ENCODE measurements around the gene RBM4. TPM values are rescaled to one million over a fixed set of nuclear protein-coding genes. Genes with fewer than 3 reads are reported as not detected.

Gene RBM4
- total and polyA plus RNA-seq, 2 donors from 2014 or later = 125 to 168 TPM

DNA sequence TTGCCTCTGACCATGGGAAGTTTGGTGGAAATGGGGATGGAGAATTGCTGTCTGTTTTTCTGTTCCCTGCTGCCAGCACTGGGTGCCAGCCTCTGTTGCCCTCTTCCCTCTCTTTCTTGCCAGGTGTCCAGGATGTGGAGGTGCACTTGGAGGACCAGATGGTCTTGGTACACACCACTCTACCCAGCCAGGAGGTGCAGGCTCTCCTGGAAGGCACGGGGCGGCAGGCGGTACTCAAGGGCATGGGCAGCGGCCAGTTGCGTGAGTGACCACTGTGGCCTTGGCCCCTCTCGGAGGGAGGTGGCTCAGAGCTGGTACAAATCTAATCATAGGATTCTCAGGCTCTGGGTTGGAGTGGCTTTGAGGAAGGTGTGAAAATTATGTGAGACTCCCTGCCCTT, 39.5 kb upstream of the RBM4 start:
- Histone ChIP-seq H3K4me1 (ENCODE audit: control insufficient read depth in 2 of 3, insufficient read depth in 2 of 3, low read depth in 1 of 3, low read length in 3 of 3) (peaks cover 0 to 18% (median 12%) of the 10 kb centered on the region in 3 donors), H3K27me3 (ENCODE audit: control insufficient read depth, insufficient read depth, low read length) (no peaks in the 10 kb centered on the region), H3K9ac (ENCODE audit: low read length in 3 of 3) (no peak overlapping the region), H3K9me3 (ENCODE audit: control insufficient read depth in 2 of 3, insufficient read depth in 1 of 3, low read length in 3 of 3) (no peaks in the 10 kb centered on the region), H3K4me3 (ENCODE audit: low read length in 3 of 3) (no peak overlapping the region), H3K36me3 (ENCODE audit: control insufficient read depth in 2 of 3, insufficient read depth in 3 of 3, low read length in 3 of 3) (peaks cover 0 to 19% (median 9%) of the 10 kb centered on the region in 3 donors), H3K27ac (ENCODE audit: low read depth in 2 of 2, low read length in 2 of 2) (no peak overlapping the region)
- no peak for FAIRE-seq
- DNase-seq = no peak
- intact Hi-C loops (cut with DNase I) = no loop called here
- TF ChIP-seq, protein P1, sequence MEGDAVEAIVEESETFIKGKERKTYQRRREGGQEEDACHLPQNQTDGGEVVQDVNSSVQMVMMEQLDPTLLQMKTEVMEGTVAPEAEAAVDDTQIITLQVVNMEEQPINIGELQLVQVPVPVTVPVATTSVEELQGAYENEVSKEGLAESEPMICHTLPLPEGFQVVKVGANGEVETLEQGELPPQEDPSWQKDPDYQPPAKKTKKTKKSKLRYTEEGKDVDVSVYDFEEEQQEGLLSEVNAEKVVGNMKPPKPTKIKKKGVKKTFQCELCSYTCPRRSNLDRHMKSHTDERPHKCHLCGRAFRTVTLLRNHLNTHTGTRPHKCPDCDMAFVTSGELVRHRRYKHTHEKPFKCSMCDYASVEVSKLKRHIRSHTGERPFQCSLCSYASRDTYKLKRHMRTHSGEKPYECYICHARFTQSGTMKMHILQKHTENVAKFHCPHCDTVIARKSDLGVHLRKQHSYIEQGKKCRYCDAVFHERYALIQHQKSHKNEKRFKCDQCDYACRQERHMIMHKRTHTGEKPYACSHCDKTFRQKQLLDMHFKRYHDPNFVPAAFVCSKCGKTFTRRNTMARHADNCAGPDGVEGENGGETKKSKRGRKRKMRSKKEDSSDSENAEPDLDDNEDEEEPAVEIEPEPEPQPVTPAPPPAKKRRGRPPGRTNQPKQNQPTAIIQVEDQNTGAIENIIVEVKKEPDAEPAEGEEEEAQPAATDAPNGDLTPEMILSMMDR (IDR thresholded peaks at IDR 0.05; ENCODE audit: borderline replicate concordance, extremely low read depth, insufficient read depth) = no peak

DNA sequence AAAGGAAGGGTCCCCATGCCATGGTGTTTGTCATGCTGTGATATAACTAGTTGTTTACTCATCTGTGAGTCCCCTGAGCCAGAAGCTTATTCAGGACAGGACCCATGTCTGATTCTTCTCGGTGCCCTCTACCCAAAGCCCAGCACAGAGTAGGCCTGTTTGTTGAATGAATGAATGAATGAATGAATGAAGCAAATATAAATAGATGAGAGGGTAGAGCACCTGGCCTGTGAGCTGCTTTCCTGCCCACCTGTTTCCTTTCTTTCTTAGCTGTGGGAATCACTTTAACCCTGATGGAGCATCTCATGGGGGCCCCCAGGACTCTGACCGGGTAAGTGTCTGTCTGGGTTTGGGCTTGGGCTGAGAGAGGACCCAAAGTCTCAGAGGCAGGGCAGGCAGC, 38.3 kb upstream of the RBM4 start:
- peak in 1 of 5 donors; percentile 11 for DNase-seq
- Histone ChIP-seq H3K9ac (ENCODE audit: low read length in 3 of 3) (no peak overlapping the region), H3K27ac (ENCODE audit: low read depth in 2 of 2, low read length in 2 of 2) (no peak overlapping the region), H3K4me3 (ENCODE audit: low read length in 3 of 3) (no peak overlapping the region), H3K27me3 (ENCODE audit: control insufficient read depth, insufficient read depth, low read length) (no peaks in the 10 kb centered on the region), H3K36me3 (ENCODE audit: control insufficient read depth in 2 of 3, insufficient read depth in 3 of 3, low read length in 3 of 3) (peaks cover 0 to 21% (median 11%) of the 10 kb centered on the region in 3 donors), H3K9me3 (ENCODE audit: control insufficient read depth in 2 of 3, insufficient read depth in 1 of 3, low read length in 3 of 3) (no peaks in the 10 kb centered on the region), H3K4me1 (ENCODE audit: control insufficient read depth in 2 of 3, insufficient read depth in 2 of 3, low read depth in 1 of 3, low read length in 3 of 3) (peaks cover 0 to 9% (median 7%) of the 10 kb centered on the region in 3 donors)
- no peak for FAIRE-seq
- intact Hi-C loops (cut with DNase I) = no loop called here
- TF ChIP-seq, protein P1 (IDR thresholded peaks at IDR 0.05; ENCODE audit: borderline replicate concordance, extremely low read depth, insufficient read depth) = no peak

- FAIRE-seq (no peak), DNase-seq (peak in 1 of 5 donors; percentile 11)
- Histone ChIP-seq H3K4me3 (ENCODE audit: low read length in 3 of 3) (no peak overlapping the region), H3K27me3 (ENCODE audit: control insufficient read depth, insufficient read depth, low read length) (no peaks in the 10 kb centered on the region), H3K9ac (ENCODE audit: low read length in 3 of 3) (no peak overlapping the region), H3K27ac (ENCODE audit: low read depth in 2 of 2, low read length in 2 of 2) (no peak overlapping the region), H3K4me1 (ENCODE audit: control insufficient read depth in 2 of 3, insufficient read depth in 2 of 3, low read depth in 1 of 3, low read length in 3 of 3) (peaks cover 0 to 5% (median 4%) of the 10 kb centered on the region in 3 donors), H3K36me3 (ENCODE audit: control insufficient read depth in 2 of 3, insufficient read depth in 3 of 3, low read length in 3 of 3) (peaks cover 0 to 26% (median 11%) of the 10 kb centered on the region in 3 donors), H3K9me3 (ENCODE audit: control insufficient read depth in 2 of 3, insufficient read depth in 1 of 3, low read length in 3 of 3) (no peaks in the 10 kb centered on the region)
- TF ChIP-seq, protein P1 (IDR thresholded peaks at IDR 0.05; ENCODE audit: borderline replicate concordance, extremely low read depth, insufficient read depth) = no peak
- intact Hi-C loops (cut with DNase I) = no loop called here
These were observed 37.8 kb upstream of the RBM4 start for GRCh38 chr11:66600631-66601233.

Measured in kidney (tissue), 14 donors.